H9 (cell line): ENCODE results near the gene TCF21. TPM values are rescaled to one million over a fixed set of nuclear protein-coding genes. Genes with fewer than 3 reads are reported as not detected.
A peak's percentile ranks its signal among the peaks of the same experiment; 100 is the strongest.

Source experiments
- DNase-seq: peaks from one replicate; pipeline ENCODE4 v3.0.0-alpha.2; 2017
- H2AFZ ChIP-seq: one replicate; pipeline ENCODE4 v1.6.1; 2013; ENCODE audit warnings: mild to moderate bottlenecking, low read length, control low read depth, moderate library complexity
- H2AK5ac ChIP-seq: 2 replicates; pipeline ENCODE4 v1.6.1; 2013; ENCODE audit warnings: low read length, control low read depth, mixed read lengths; ENCODE audit not compliant: insufficient read length
- H2BK120ac ChIP-seq: one replicate; pipeline ENCODE4 v1.6.1; 2013; ENCODE audit warnings: low read depth, mild to moderate bottlenecking, low read length, control low read depth, inconsistent platforms; ENCODE audit not compliant: poor library complexity, severe bottlenecking
- H2BK12ac ChIP-seq: 2 replicates; pipeline ENCODE4 v1.6.1; 2013; ENCODE audit warnings: low read length, control low read depth, mixed read lengths, low read depth; ENCODE audit not compliant: insufficient read length
- H2BK15ac ChIP-seq: 2 replicates; pipeline ENCODE4 v1.6.1; 2013; ENCODE audit warnings: low read depth, low read length, control low read depth
- H2BK20ac ChIP-seq: one replicate; pipeline ENCODE4 v1.6.1; 2013; ENCODE audit warnings: low read depth, mild to moderate bottlenecking, low read length, control low read depth, inconsistent platforms; ENCODE audit not compliant: poor library complexity, severe bottlenecking
- H2BK5ac ChIP-seq: 2 replicates; pipeline ENCODE4 v1.6.1; 2013; ENCODE audit warnings: low read length, control low read depth, mixed read lengths; ENCODE audit not compliant: insufficient read length
- H3K14ac ChIP-seq: 2 replicates; pipeline ENCODE4 v1.6.1; 2013; ENCODE audit warnings: low read length, control low read depth; ENCODE audit not compliant: insufficient read depth
- H3K18ac ChIP-seq: 2 replicates; pipeline ENCODE4 v1.6.1; 2013; ENCODE audit warnings: low read depth, mild to moderate bottlenecking, mixed read lengths, low read length, control low read depth; ENCODE audit not compliant: insufficient read length
- H3K23ac ChIP-seq: 2 replicates; pipeline ENCODE4 v1.6.1; 2013; ENCODE audit warnings: low read length, control low read depth, mixed read lengths, low read depth; ENCODE audit not compliant: insufficient read length
- H3K23me2 ChIP-seq: 2 replicates; pipeline ENCODE4 v1.6.1; 2013; ENCODE audit warnings: low read depth, mild to moderate bottlenecking, mixed read lengths, low read length, control low read depth; ENCODE audit not compliant: insufficient read length, poor library complexity, severe bottlenecking
- H3K27ac ChIP-seq: 2 replicates; pipeline ENCODE4 v1.5.1; 2013; ENCODE audit warnings: low read length, control low read depth, mixed read lengths, low read depth; ENCODE audit not compliant: insufficient read length
- H3K27me3 ChIP-seq: 2 replicates; pipeline ENCODE4 v1.6.1; 2013; ENCODE audit warnings: low read length, control low read depth, inconsistent platforms; ENCODE audit not compliant: insufficient read depth
- H3K4ac ChIP-seq: 2 replicates; pipeline ENCODE4 v1.6.1; 2013; ENCODE audit warnings: low read depth, mild to moderate bottlenecking, control low read depth, inconsistent platforms, low read length, moderate library complexity
- H3K4me1 ChIP-seq: 2 replicates; pipeline ENCODE4 v1.6.1; 2013; ENCODE audit warnings: low read length, control low read depth, inconsistent platforms; ENCODE audit not compliant: insufficient read depth
- H3K4me2 ChIP-seq: 2 replicates; pipeline ENCODE4 v1.6.1; 2013; ENCODE audit warnings: low read length, control low read depth, mixed read lengths; ENCODE audit not compliant: insufficient read length, insufficient read depth
- H3K56ac ChIP-seq: 2 replicates; pipeline ENCODE4 v1.6.1; 2013; ENCODE audit warnings: low read depth, mild to moderate bottlenecking, mixed read lengths, low read length, control low read depth; ENCODE audit not compliant: insufficient read length
- H3K79me1 ChIP-seq: 2 replicates; pipeline ENCODE4 v1.6.1; 2013; ENCODE audit warnings: low read depth, mild to moderate bottlenecking, moderate library complexity, low read length, control low read depth, inconsistent platforms; ENCODE audit not compliant: insufficient read depth, poor library complexity, severe bottlenecking
- H3K79me2 ChIP-seq: 2 replicates; pipeline ENCODE4 v1.6.1; 2013; ENCODE audit warnings: low read length, control low read depth, inconsistent platforms; ENCODE audit not compliant: insufficient read depth
- H3K9ac ChIP-seq: 2 replicates; pipeline ENCODE4 v1.6.1; 2013; ENCODE audit warnings: low read length, control low read depth, mixed read lengths; ENCODE audit not compliant: insufficient read length; ENCODE audit errors: extremely low read depth
- H3K9me3 ChIP-seq: one replicate; pipeline ENCODE4 v1.6.1; 2013; ENCODE audit warnings: low read depth, low read length, inconsistent platforms; ENCODE audit not compliant: control insufficient read depth
- H3T11ph ChIP-seq: one replicate; pipeline ENCODE4 v1.6.1; 2013; ENCODE audit warnings: mild to moderate bottlenecking, low read length, control low read depth, inconsistent platforms
- H4K20me1 ChIP-seq: one replicate; pipeline ENCODE4 v1.6.1; 2013; ENCODE audit not compliant: control insufficient read depth, insufficient read length, insufficient read depth
- H4K5ac ChIP-seq: 2 replicates; pipeline ENCODE4 v1.6.1; 2013; ENCODE audit warnings: low read depth, mild to moderate bottlenecking, mixed read lengths, low read length, control low read depth; ENCODE audit not compliant: insufficient read length
- H4K8ac ChIP-seq: replicated peaks from 2 replicates; pipeline ENCODE4 v1.6.1; 2013; ENCODE audit warnings: low read length, control low read depth, mixed read lengths, low read depth; ENCODE audit not compliant: insufficient read length
- H4K91ac ChIP-seq: 2 replicates; pipeline ENCODE4 v1.6.1; 2013; ENCODE audit warnings: low read depth, mild to moderate bottlenecking, moderate library complexity, mixed read lengths, low read length, control low read depth; ENCODE audit not compliant: insufficient read length
- H3K27ac Mint-ChIP-seq, 3 experiments: 2 replicates in 2 of 3; 3 replicates in 1 of 3; pipeline ENCODE4 v1.8.0; 2020 to 2021; ENCODE audit warnings: mixed read lengths in 3 of 3, mild to moderate bottlenecking in 1 of 3, moderate library complexity in 1 of 3
- H3K27me3 Mint-ChIP-seq: 2 replicates; pipeline ENCODE4 v1.8.0; 2021; ENCODE audit warnings: low read depth, mild to moderate bottlenecking, moderate library complexity, mixed read lengths
- H3K36me3 Mint-ChIP-seq, 3 experiments: 2 replicates in 2 of 3; 3 replicates in 1 of 3; pipeline ENCODE4 v1.8.0; 2020 to 2021; ENCODE audit warnings: low read depth in 3 of 3, mixed read lengths in 3 of 3; ENCODE audit not compliant: insufficient read depth in 1 of 3
- H3K4me1 Mint-ChIP-seq, 2 experiments: 2 replicates each; pipeline ENCODE4 v1.8.0; 2020; ENCODE audit warnings: mixed read lengths in 2 of 2
- H3K4me3 Mint-ChIP-seq, 2 experiments: 2 replicates in 1 of 2; 3 replicates in 1 of 2; pipeline ENCODE4 v1.8.0; 2020 to 2021; ENCODE audit warnings: mild to moderate bottlenecking in 2 of 2, mixed read lengths in 2 of 2, moderate library complexity in 1 of 2
- H3K9me3 Mint-ChIP-seq, 2 experiments: 2 replicates in 1 of 2; 3 replicates in 1 of 2; pipeline ENCODE4 v1.8.0; 2020; ENCODE audit warnings: mild to moderate bottlenecking in 2 of 2, mixed read lengths in 2 of 2, moderate library complexity in 1 of 2
- CTCF ChIP-seq: fragments of 200-600 bp; sonication (generic); conservative IDR thresholded peaks from 3 replicates; pipeline ENCODE4 v1.8.0; 2021; ENCODE audit warnings: antibody characterized with exemption, mild to moderate bottlenecking
- WGBS: extraction: QIAGEN DNeasy Blood & Tissue Kit; methylation state at CpG from one replicate; pipeline ENCODE4 v1.1.7; 2013; ENCODE audit warnings: missing lambda C conversion rate, low lambda C conversion rate, mixed read lengths; ENCODE audit not compliant: insufficient read length; ENCODE audit errors: extremely low coverage; 5-methylcytosine and 5-hydroxymethylcytosine counted together
- total RNA-seq: library from RNA; stranded (reverse); gene quantifications from 2 replicates; pipeline ENCODE4 v1.2.1, GENCODE V29; 2021

Gene TCF21
- total RNA-seq, 1 experiment from 2014 or later, result not detected

GRCh38 chr6:133855991-133856370 lies 32.9 kb upstream of the TCF21 start:
- Histone ChIP-seq H2BK20ac (no peak overlapping the region), H3K79me1 (no peaks in the 10 kb centered on the region), H4K91ac (no peak overlapping the region), H4K8ac (no peak overlapping the region), H3K14ac (no peak overlapping the region), H3K9ac (no peak overlapping the region), H2BK15ac (no peak overlapping the region), H3K18ac (no peak overlapping the region), H3K27ac (no peak overlapping the region), H3K23me2 (peaks cover 12% of the 10 kb centered on the region), H3K79me2 (no peaks in the 10 kb centered on the region), H3K4me2 (no peak overlapping the region), H3K27me3 (peaks cover 11% of the 10 kb centered on the region; the same call in 1 of the 2 replicates), H3K4ac (no peak overlapping the region), H2AFZ (no peak overlapping the region), H2BK120ac (no peak overlapping the region), H3T11ph (no peak overlapping the region), H2BK12ac (no peak overlapping the region), H2AK5ac (no peak overlapping the region), H2BK5ac (no peak overlapping the region), H3K9me3 (no peaks in the 10 kb centered on the region), H3K56ac (no peak overlapping the region), H4K5ac (no peak overlapping the region), H3K4me1 (no peaks in the 10 kb centered on the region), H4K20me1 (no peaks in the 10 kb centered on the region), H3K23ac (no peak overlapping the region)
- peak overlapping the region in 1 of 2 experiments; percentile 57; a peak in 1 of 5 replicates for H3K4me3 Mint-ChIP-seq
- no CpG with 5 or more reads among the region's 3 CpGs for WGBS
- H3K27ac Mint-ChIP-seq, result no peak overlapping the region
- 0 out of 7 replicates have a peak, but pooled peaks cover 0 to 4% (median 0%) of the 10 kb centered on the region in 3 experiments for H3K36me3 Mint-ChIP-seq
- TF ChIP-seq CTCF, result no peak
- H3K9me3 Mint-ChIP-seq, result peaks cover 3 to 4% of the 10 kb centered on the region in 2 experiments; a peak in 4 of 5 replicates
- H3K27me3 Mint-ChIP-seq, result peaks cover 50% of the 10 kb centered on the region
- no peak for DNase-seq
- H3K4me1 Mint-ChIP-seq, result peaks cover 21 to 31% of the 10 kb centered on the region in 2 experiments
